ENCODE data around the gene GNA12.

GNA12 gene

DNA sequence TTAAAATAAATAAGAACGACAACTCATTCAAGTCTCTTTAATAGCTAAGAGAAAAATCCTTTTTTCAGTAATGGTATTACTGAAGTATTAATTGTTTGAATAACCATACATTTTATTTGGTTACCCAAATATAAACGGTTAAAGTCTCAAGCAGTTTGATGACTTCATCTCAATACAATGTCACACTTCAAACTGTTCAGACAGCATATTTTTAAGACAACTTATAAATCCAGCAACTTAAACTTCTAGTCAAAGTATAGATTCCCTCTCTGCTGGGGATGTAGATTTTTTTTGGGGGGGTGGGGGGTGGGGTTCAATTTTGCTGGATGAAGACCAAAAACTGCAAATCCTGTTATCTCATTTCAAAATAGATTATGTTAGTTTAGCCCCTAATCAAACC lies 42.0 kb downstream of the GNA12 start:
- Histone ChIP-seq H3K9me3 (replicated peaks; ENCODE audit: insufficient read depth, low read length) (no peaks in the 10 kb centered on the region), H2AFZ (ENCODE audit: low read length) (no peak overlapping the region), H3K4me1 (ENCODE audit: low read length) (no peaks in the 10 kb centered on the region), H3K4me2 (ENCODE audit: low read depth, low read length) (no peak overlapping the region), H3K9ac (ENCODE audit: low read length) (no peak overlapping the region), H4K20me1 (ENCODE audit: insufficient read depth, low read length) (no peaks in the 10 kb centered on the region), H3K4me3 (ENCODE audit: low read length) (no peak overlapping the region), H3K27ac (ENCODE audit: low read length) (no peak overlapping the region), H3K9me2 (replicated peaks; ENCODE audit: insufficient read depth, low read length) (no peaks in the 10 kb centered on the region), H3K36me3 (replicated peaks; ENCODE audit: insufficient read depth, low read length) (no peaks in the 10 kb centered on the region), H3K79me2 (ENCODE audit: low read length) (peaks cover 18% of the 10 kb centered on the region; the same call in 1 of the 2 replicates), H3K27me3 (replicated peaks; ENCODE audit: insufficient read depth, low read length) (no peaks in the 10 kb centered on the region), H3F3A (ENCODE audit: insufficient read depth, low read length) (no peaks in the 10 kb centered on the region)
- TF ChIP-seq, protein P1, sequence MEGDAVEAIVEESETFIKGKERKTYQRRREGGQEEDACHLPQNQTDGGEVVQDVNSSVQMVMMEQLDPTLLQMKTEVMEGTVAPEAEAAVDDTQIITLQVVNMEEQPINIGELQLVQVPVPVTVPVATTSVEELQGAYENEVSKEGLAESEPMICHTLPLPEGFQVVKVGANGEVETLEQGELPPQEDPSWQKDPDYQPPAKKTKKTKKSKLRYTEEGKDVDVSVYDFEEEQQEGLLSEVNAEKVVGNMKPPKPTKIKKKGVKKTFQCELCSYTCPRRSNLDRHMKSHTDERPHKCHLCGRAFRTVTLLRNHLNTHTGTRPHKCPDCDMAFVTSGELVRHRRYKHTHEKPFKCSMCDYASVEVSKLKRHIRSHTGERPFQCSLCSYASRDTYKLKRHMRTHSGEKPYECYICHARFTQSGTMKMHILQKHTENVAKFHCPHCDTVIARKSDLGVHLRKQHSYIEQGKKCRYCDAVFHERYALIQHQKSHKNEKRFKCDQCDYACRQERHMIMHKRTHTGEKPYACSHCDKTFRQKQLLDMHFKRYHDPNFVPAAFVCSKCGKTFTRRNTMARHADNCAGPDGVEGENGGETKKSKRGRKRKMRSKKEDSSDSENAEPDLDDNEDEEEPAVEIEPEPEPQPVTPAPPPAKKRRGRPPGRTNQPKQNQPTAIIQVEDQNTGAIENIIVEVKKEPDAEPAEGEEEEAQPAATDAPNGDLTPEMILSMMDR (IDR thresholded peaks at IDR 0.05; ENCODE audit: low read length): no peak
- TF ChIP-seq EZH2phosphoT487 (IDR thresholded peaks at IDR 0.05; ENCODE audit: low read length) (no peak), EZH2 (optimal IDR thresholded peaks at IDR 0.05; ENCODE audit: low read depth, low read length) (no peak)
- DNase-seq: no peak

DNA sequence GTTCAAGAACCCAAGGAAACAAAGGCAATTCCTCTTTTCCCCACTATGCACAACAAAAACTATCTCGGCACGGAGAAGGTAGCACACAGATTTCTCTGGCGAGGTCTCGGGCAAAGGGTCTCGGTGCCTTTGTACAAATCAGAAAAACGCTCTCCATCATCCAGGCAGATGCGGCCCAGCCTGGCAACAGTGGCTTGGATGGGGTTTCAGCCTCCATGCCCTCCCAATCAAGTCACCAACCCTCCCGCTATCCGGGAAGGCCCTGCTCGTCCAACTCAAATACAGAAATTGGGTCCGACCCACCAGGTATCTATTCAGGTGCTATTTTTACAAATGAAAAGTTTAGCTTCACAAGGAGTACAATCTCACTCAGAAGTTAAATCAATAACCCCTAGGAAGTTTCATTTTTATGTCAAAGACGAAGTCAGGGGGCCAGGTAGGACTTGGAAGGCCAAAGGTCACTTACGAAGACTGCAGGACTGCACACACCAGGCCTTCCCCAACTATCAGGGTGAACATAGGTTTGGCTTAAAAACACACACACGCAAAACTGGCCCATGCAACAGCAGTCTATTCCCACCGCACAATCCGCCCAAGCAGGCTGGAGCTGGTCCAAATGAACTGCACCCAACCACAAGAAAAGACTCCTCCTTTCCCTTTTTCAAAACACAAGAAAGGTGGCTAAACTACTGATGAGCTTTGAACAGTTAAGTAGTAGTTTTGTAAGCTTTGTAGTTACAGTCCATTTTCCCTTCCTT lies 43.0 kb downstream of the GNA12 start:
- Histone ChIP-seq H2AFZ (ENCODE audit: low read length) (no peak overlapping the region), H3K79me2 (ENCODE audit: low read length) (peaks cover 22% of the 10 kb centered on the region; the same call in 1 of the 2 replicates), H3K4me3 (ENCODE audit: low read length) (no peak overlapping the region), H3K4me2 (ENCODE audit: low read depth, low read length) (no peak overlapping the region), H3K4me1 (ENCODE audit: low read length) (no peaks in the 10 kb centered on the region), H3F3A (ENCODE audit: insufficient read depth, low read length) (no peaks in the 10 kb centered on the region), H3K9ac (ENCODE audit: low read length) (no peak overlapping the region), H4K20me1 (ENCODE audit: insufficient read depth, low read length) (no peaks in the 10 kb centered on the region), H3K27me3 (replicated peaks; ENCODE audit: insufficient read depth, low read length) (no peaks in the 10 kb centered on the region), H3K36me3 (replicated peaks; ENCODE audit: insufficient read depth, low read length) (no peaks in the 10 kb centered on the region), H3K9me3 (replicated peaks; ENCODE audit: insufficient read depth, low read length) (no peaks in the 10 kb centered on the region), H3K27ac (ENCODE audit: low read length) (no peak overlapping the region), H3K9me2 (replicated peaks; ENCODE audit: insufficient read depth, low read length) (no peaks in the 10 kb centered on the region)
- TF ChIP-seq EZH2phosphoT487 (IDR thresholded peaks at IDR 0.05; ENCODE audit: low read length): no peak
- TF ChIP-seq, protein P1 (IDR thresholded peaks at IDR 0.05; ENCODE audit: low read length): no peak
- TF ChIP-seq EZH2 (optimal IDR thresholded peaks at IDR 0.05; ENCODE audit: low read depth, low read length): no peak
- no peak for DNase-seq

DNA sequence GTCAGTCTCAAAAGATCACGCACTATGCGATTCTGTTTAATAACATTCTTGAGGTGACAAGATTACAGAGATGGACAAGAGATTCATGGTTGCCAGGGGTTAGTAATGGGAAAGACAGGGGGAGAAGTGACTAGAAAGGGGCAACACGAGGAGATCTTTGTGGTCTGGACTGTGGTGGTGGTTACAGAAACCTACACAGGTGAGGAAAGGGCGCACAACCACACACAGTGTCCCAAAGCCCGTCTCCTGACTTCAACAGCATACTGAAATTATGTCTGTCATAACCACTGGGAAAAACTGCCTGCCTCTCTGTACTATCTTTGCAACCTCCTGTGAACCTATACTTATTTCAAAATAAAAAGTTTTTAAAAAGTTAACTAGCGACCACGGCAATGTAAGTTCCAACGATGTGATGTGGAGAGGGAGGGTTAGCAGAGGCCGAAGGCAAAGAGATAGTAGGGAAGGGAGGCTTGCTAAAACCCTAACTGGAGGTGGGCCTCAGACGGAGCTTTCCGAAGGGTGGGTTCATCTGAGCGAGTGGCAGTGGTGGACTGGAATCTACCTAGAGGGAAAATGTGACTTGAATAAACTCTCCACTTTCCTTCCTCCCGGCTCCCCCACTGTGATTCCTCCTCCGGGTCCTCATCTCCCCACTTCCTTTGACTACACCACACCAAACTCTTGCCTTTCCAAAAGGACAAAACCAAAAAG lies 43.7 kb downstream of the GNA12 start:
- Histone ChIP-seq H3K79me2 (ENCODE audit: low read length) (peaks cover 22% of the 10 kb centered on the region; the same call in 1 of the 2 replicates), H3K9ac (ENCODE audit: low read length) (no peak overlapping the region), H3K27ac (ENCODE audit: low read length) (no peak overlapping the region), H4K20me1 (ENCODE audit: insufficient read depth, low read length) (no peaks in the 10 kb centered on the region), H3K36me3 (replicated peaks; ENCODE audit: insufficient read depth, low read length) (no peaks in the 10 kb centered on the region), H3K4me1 (ENCODE audit: low read length) (no peaks in the 10 kb centered on the region), H3K4me3 (ENCODE audit: low read length) (no peak overlapping the region), H3K9me2 (replicated peaks; ENCODE audit: insufficient read depth, low read length) (no peaks in the 10 kb centered on the region), H3K27me3 (replicated peaks; ENCODE audit: insufficient read depth, low read length) (no peaks in the 10 kb centered on the region), H3K9me3 (replicated peaks; ENCODE audit: insufficient read depth, low read length) (no peaks in the 10 kb centered on the region), H3K4me2 (ENCODE audit: low read depth, low read length) (no peak overlapping the region), H2AFZ (ENCODE audit: low read length) (no peak overlapping the region), H3F3A (ENCODE audit: insufficient read depth, low read length) (no peaks in the 10 kb centered on the region)
- DNase-seq: no peak
- no peak for TF ChIP-seq EZH2phosphoT487 (IDR thresholded peaks at IDR 0.05; ENCODE audit: low read length)

Data from MM.1S (cell line).